Chondrocyte (in vitro differentiated cells): ENCODE measurements around the gene HSPBAP1. TPM values are rescaled to one million over a fixed set of nuclear protein-coding genes. Genes with fewer than 3 reads are reported as not detected.

Experiments
- DNase-seq: peaks from one replicate; pipeline ENCODE4 v3.0.0; 2021; ENCODE audit warnings: mixed read lengths, low spot score
- H3K27ac Mint-ChIP-seq: one replicate; pipeline ENCODE4 v1.8.0; 2021; ENCODE audit warnings: mild to moderate bottlenecking, moderate library complexity, mixed read lengths; ENCODE audit not compliant: unreplicated experiment
- H3K27me3 Mint-ChIP-seq: 2 replicates; pipeline ENCODE4 v1.8.0; 2021; ENCODE audit warnings: low read depth, mixed read lengths
- H3K36me3 Mint-ChIP-seq: 2 replicates; pipeline ENCODE4 v1.8.0; 2021; ENCODE audit warnings: low read depth, mixed read lengths
- H3K4me1 Mint-ChIP-seq: 2 replicates; pipeline ENCODE4 v1.8.0; 2021; ENCODE audit warnings: low read depth, mild to moderate bottlenecking, mixed read lengths
- H3K4me3 Mint-ChIP-seq: one replicate; pipeline ENCODE4 v1.8.0; 2021; ENCODE audit warnings: mild to moderate bottlenecking, moderate library complexity, mixed read lengths; ENCODE audit not compliant: unreplicated experiment
- H3K9me3 Mint-ChIP-seq: 2 replicates; pipeline ENCODE4 v1.8.0; 2021; ENCODE audit warnings: low read depth, mixed read lengths
- total RNA-seq: library from RNA; stranded (reverse); gene quantifications from 3 replicates; pipeline ENCODE4 v1.2.1, GENCODE V29; 2021
- TF ChIP-seq, protein P1 (sequence below): fragments of 200-600 bp; sonication (generic); IDR thresholded peaks from 2 replicates; pipeline ENCODE4 v1.5.0; 2021; ENCODE audit warnings: antibody characterized with exemption, mild to moderate bottlenecking, moderate library complexity

HSPBAP1 gene
- total RNA-seq, 1 donor from 2014 or later, result 4.8 TPM

DNA sequence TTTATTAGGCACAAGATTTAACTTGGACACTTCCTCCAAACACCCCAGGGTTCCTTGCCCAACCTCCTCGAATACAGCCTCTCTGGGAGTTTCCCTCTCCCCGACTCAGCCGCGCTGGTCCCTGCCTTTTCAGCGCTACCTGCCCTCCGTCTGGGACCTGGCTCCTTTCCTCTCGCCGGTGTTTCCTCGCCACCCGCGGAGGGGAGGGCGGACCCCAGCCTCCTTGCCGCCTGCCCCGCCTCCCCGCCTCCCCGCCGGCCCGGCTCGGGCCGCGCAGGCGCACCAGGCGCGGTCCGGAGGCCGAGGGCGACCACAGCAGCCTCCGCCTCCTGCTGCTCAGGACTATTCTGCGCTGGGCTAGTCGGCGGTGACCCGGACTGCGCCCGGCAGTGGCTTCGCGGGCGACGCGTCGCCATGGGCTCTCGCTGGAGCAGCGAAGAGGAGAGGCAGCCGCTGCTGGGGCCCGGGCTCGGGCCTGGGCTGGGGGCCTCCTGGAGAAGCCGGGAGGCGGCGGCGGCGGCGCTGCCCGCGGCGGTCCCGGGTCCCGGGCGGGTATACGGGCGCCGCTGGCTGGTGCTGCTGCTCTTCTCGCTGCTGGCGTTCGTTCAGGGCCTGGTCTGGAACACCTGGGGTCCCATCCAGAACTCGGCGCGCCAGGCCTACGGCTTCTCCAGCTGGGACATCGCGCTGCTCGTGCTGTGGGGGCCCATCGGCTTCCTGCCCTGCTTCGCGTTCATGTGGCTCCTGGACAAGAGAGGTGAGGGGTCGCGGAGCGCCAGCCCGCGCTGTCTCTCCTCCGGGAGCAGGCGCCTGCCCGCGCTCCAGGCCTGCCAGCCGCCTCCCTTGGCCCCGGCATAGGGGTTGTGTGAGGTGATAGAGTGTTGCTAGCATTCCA is 1.4 kb upstream of the HSPBAP1 start, which contains the start of gene SLC49A4:
SLC49A4 (plus strand) TSS at position 291 of the 895 bp plus-strand sequence; CDS start at position 415, 124 bp downstream.
- no peaks in the 10 kb centered on the region for H3K27me3 Mint-ChIP-seq
- peak; percentile 93 for DNase-seq
- TF ChIP-seq, protein P1, sequence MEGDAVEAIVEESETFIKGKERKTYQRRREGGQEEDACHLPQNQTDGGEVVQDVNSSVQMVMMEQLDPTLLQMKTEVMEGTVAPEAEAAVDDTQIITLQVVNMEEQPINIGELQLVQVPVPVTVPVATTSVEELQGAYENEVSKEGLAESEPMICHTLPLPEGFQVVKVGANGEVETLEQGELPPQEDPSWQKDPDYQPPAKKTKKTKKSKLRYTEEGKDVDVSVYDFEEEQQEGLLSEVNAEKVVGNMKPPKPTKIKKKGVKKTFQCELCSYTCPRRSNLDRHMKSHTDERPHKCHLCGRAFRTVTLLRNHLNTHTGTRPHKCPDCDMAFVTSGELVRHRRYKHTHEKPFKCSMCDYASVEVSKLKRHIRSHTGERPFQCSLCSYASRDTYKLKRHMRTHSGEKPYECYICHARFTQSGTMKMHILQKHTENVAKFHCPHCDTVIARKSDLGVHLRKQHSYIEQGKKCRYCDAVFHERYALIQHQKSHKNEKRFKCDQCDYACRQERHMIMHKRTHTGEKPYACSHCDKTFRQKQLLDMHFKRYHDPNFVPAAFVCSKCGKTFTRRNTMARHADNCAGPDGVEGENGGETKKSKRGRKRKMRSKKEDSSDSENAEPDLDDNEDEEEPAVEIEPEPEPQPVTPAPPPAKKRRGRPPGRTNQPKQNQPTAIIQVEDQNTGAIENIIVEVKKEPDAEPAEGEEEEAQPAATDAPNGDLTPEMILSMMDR, result peak; percentile 23
- H3K4me3 Mint-ChIP-seq, result peak within 1 kb of the TSS; percentile 93
- peaks cover 36% of the 10 kb centered on the region for H3K4me1 Mint-ChIP-seq
- no peaks in the 10 kb centered on the region for H3K9me3 Mint-ChIP-seq
- peak within 1 kb of the TSS; percentile 99 for H3K27ac Mint-ChIP-seq
- H3K36me3 Mint-ChIP-seq, result no peaks in the 10 kb centered on the region

DNA sequence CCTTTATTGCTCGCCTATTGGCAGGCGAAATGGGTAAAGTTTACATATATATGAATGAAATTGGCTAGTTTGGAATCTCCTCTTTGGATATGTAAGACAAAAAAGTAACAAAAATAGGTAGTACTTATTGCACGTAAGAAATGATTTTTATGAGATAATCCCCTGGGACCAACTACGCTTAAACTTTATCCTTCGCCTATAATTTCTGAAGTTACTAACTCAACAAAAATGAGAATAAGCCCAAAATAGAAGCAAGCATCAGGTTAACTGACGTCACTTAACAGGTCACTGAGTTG is 800 bp upstream of the HSPBAP1 start:
- Mint-ChIP-seq H3K27me3 (no peaks in the 10 kb centered on the region), H3K9me3 (no peaks in the 10 kb centered on the region), H3K4me3 (peak overlapping the region; percentile 93), H3K36me3 (no peaks in the 10 kb centered on the region), H3K27ac (peak overlapping the region; percentile 99), H3K4me1 (peaks cover 36% of the 10 kb centered on the region)
- TF ChIP-seq, protein P1, result no peak
- no peak for DNase-seq

DNA sequence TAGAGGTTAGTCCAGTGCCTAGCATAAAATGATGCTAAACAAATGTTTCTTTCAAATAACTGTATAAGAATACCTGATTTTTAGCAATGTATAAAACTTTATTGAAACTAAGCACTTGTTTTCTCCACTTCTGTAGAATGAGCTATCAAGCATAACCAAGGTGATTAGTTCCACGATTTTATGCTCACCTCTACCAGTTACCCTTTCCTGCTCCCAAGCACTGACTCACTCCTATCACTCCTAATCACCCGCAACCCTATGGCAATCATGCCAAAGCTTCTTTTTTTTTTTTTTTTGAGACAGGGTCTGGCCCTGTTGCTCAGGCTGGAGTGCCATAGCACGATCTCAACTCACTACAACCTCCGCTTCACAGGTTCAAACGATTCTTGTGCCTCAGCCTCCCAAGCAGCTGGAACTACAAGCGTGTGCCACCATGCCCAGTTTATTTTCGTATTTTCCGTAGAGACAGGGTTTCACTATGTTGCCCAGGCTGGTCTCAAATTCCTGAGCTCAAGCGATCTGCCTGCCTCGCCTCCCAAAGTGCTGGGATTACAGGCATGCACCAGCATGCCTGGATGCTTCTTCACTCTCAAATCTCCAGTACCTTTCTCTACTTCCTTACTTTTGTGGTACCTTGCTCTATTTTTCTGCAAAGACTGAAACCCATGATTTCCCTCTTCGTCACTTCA is 3.9 kb downstream of the HSPBAP1 start:
- no peaks in the 10 kb centered on the region for H3K27me3 Mint-ChIP-seq
- DNase-seq, result no peak
- H3K9me3 Mint-ChIP-seq, result no peaks in the 10 kb centered on the region
- TF ChIP-seq, protein P1, result no peak
- H3K36me3 Mint-ChIP-seq, result no peaks in the 10 kb centered on the region
- no peak overlapping the region for H3K27ac Mint-ChIP-seq
- no peak overlapping the region for H3K4me3 Mint-ChIP-seq
- peaks cover 21% of the 10 kb centered on the region for H3K4me1 Mint-ChIP-seq

DNA sequence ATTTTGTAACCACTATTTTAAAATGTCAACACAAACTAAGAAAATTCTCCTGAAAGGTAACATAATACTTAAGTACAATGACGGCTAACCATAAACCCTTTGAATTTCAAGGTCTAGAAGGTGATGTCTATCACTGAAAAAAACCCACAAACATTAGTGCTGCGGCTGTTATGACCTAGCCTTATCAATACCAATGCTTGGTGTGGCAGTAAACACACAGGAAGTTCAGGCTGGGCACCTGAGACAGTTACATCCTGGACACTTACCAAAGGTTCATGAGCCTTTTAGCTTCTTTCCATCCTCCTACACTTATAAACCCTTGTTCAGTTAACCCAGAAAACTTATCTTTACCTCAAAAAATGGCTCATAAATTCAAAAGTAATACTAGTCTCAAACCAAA is 5.8 kb downstream of the HSPBAP1 start:
- TF ChIP-seq, protein P1, result no peak
- DNase-seq, result no peak
- Mint-ChIP-seq H3K4me1 (peaks cover 7% of the 10 kb centered on the region), H3K9me3 (no peaks in the 10 kb centered on the region), H3K27ac (no peak overlapping the region), H3K27me3 (no peaks in the 10 kb centered on the region), H3K36me3 (no peaks in the 10 kb centered on the region), H3K4me3 (no peak overlapping the region)

DNA sequence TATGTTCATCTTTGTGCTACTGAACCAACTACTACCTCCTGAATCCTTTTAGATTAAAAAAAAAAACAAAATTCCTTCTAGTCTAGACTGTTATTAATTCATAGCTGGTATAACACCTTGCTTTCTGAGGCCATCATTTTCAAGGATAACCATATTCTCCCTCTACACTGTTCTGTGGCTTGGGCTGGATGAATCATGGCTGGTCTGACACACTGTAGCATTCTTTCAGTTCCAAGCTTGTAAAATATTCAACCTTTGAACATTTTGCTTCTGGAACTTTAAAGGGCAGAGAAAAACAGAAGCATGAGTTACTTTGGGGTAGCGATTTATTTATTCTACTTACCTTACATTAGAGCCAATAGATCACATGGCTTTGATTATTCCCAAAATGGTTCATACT is 7.6 kb downstream of the HSPBAP1 start:
- H3K27ac Mint-ChIP-seq, result peak overlapping the region; percentile 25
- H3K4me3 Mint-ChIP-seq, result no peak overlapping the region

More for the DNA sequence above, 7.6 kb downstream of the HSPBAP1 start:
- TF ChIP-seq, protein P1, result no peak
- no peak for DNase-seq
- Mint-ChIP-seq H3K9me3 (no peaks in the 10 kb centered on the region), H3K4me1 (peaks cover 5% of the 10 kb centered on the region), H3K27me3 (no peaks in the 10 kb centered on the region), H3K36me3 (no peaks in the 10 kb centered on the region)
